ENCODE results near the gene OSCAR.
"Not testable (repeated sequence)": the region's sequence is repeated elsewhere in the genome, so short reads cannot be mapped to it uniquely, and the experiment has no call there.

Gene OSCAR

GRCh38 chr19:54115109-54116063, 14.8 kb upstream of the OSCAR start, which contains the start of the genes PRPF31 and TFPT:
Gene PRPF31, plus strand, starts transcription at chr19:54115754. Its CDS starts 2,525 bp downstream, at chr19:54118279.
Gene TFPT, minus strand, starts transcription at chr19:54115657. Its CDS starts 388 bp downstream, at chr19:54115269.
- Histone ChIP-seq H3K27me3 (ENCODE audit: insufficient read depth, low read length) (no peaks in the 10 kb centered on the region), H3K9me3 (ENCODE audit: low read length) (no peaks in the 10 kb centered on the region), H3K36me3 (ENCODE audit: insufficient read depth, low read length) (peaks cover 27% of the 10 kb centered on the region), H2AFZ (ENCODE audit: low read depth, low read length) (no peak within 1 kb of the TSS), H3K4me3 (ENCODE audit: low read length) (peak within 1 kb of the TSS; percentile 57), H3K4me1 (ENCODE audit: insufficient read depth, low read length) (peaks cover 15% of the 10 kb centered on the region)

GRCh38 chr19:54114340-54115108, 13.9 kb upstream of the OSCAR start:
- Histone ChIP-seq H3K4me3 (ENCODE audit: low read length) (peak overlapping the region; percentile 57), H3K4me1 (ENCODE audit: insufficient read depth, low read length) (peaks cover 15% of the 10 kb centered on the region), H3K27me3 (ENCODE audit: insufficient read depth, low read length) (no peaks in the 10 kb centered on the region)

GRCh38 chr19:54109651-54110050, 9.0 kb upstream of the OSCAR start:
- H2AFZ ChIP-seq (ENCODE audit: low read depth, low read length): no peak overlapping the region
- peaks cover 50% of the 10 kb centered on the region for H3K36me3 ChIP-seq (ENCODE audit: insufficient read depth, low read length)
- H3K4me1 ChIP-seq (ENCODE audit: insufficient read depth, low read length): peaks cover 6% of the 10 kb centered on the region

More at GRCh38 chr19:54114340-54115108, 13.9 kb upstream of the OSCAR start:
- Histone ChIP-seq H3K9me3 (ENCODE audit: low read length) (no peaks in the 10 kb centered on the region), H2AFZ (ENCODE audit: low read depth, low read length) (no peak overlapping the region), H3K36me3 (ENCODE audit: insufficient read depth, low read length) (peaks cover 28% of the 10 kb centered on the region)

GRCh38 chr19:54108496-54108895, 7.9 kb upstream of the OSCAR start:
- Histone ChIP-seq H3K27me3 (ENCODE audit: insufficient read depth, low read length) (no peaks in the 10 kb centered on the region), H2AFZ (ENCODE audit: low read depth, low read length) (no peak overlapping the region), H3K9me3 (ENCODE audit: low read length) (no peaks in the 10 kb centered on the region), H3K36me3 (ENCODE audit: insufficient read depth, low read length) (peaks cover 52% of the 10 kb centered on the region), H3K4me3 (ENCODE audit: low read length) (no peak overlapping the region), H3K4me1 (ENCODE audit: insufficient read depth, low read length) (peaks cover under 1% of the 10 kb centered on the region)

More at GRCh38 chr19:54109651-54110050, 9.0 kb upstream of the OSCAR start:
- Histone ChIP-seq H3K9me3 (ENCODE audit: low read length) (no peaks in the 10 kb centered on the region), H3K4me3 (ENCODE audit: low read length) (no peak overlapping the region), H3K27me3 (ENCODE audit: insufficient read depth, low read length) (no peaks in the 10 kb centered on the region)

- H3K36me3 ChIP-seq (ENCODE audit: insufficient read depth, low read length): peaks cover 52% of the 10 kb centered on the region
- no peak overlapping the region for H3K4me3 ChIP-seq (ENCODE audit: low read length)
- no peaks in the 10 kb centered on the region for H3K9me3 ChIP-seq (ENCODE audit: low read length)
- H3K4me1 ChIP-seq (ENCODE audit: insufficient read depth, low read length): peaks cover 4% of the 10 kb centered on the region
- no peak overlapping the region for H2AFZ ChIP-seq (ENCODE audit: low read depth, low read length)
- H3K27me3 ChIP-seq (ENCODE audit: insufficient read depth, low read length): no peaks in the 10 kb centered on the region
These were observed 7.4 kb upstream of the OSCAR start for GRCh38 chr19:54107876-54108490.

- Histone ChIP-seq H3K9me3 (ENCODE audit: low read length) (no peaks in the 10 kb centered on the region), H3K4me1 (ENCODE audit: insufficient read depth, low read length) (peaks cover 4% of the 10 kb centered on the region), H3K4me3 (ENCODE audit: low read length) (no peak overlapping the region), H3K27me3 (ENCODE audit: insufficient read depth, low read length) (no peaks in the 10 kb centered on the region), H2AFZ (ENCODE audit: low read depth, low read length) (no peak overlapping the region), H3K36me3 (ENCODE audit: insufficient read depth, low read length) (peaks cover 52% of the 10 kb centered on the region)
These were observed 6.1 kb upstream of the OSCAR start for GRCh38 chr19:54106716-54107115.

GRCh38 chr19:54105796-54106195, 5.2 kb upstream of the OSCAR start:
- Histone ChIP-seq H3K4me3 (ENCODE audit: low read length) (no peak overlapping the region), H2AFZ (ENCODE audit: low read depth, low read length) (no peak overlapping the region), H3K36me3 (ENCODE audit: insufficient read depth, low read length) (peaks cover 49% of the 10 kb centered on the region), H3K27me3 (ENCODE audit: insufficient read depth, low read length) (peaks cover under 1% of the 10 kb centered on the region), H3K4me1 (ENCODE audit: insufficient read depth, low read length) (peaks cover 4% of the 10 kb centered on the region), H3K9me3 (ENCODE audit: low read length) (no peaks in the 10 kb centered on the region)

- Histone ChIP-seq H3K9me3 (ENCODE audit: low read length) (no peaks in the 10 kb centered on the region), H3K4me3 (ENCODE audit: low read length) (no peak overlapping the region), H3K4me1 (ENCODE audit: insufficient read depth, low read length) (peaks cover 4% of the 10 kb centered on the region), H3K27me3 (ENCODE audit: insufficient read depth, low read length) (peaks cover 4% of the 10 kb centered on the region), H3K36me3 (ENCODE audit: insufficient read depth, low read length) (peaks cover 44% of the 10 kb centered on the region), H2AFZ (ENCODE audit: low read depth, low read length) (no peak overlapping the region)
These were observed 4.6 kb upstream of the OSCAR start for GRCh38 chr19:54104998-54105715.

- Histone ChIP-seq H3K4me1 (ENCODE audit: insufficient read depth, low read length) (peaks cover 4% of the 10 kb centered on the region), H3K9me3 (ENCODE audit: low read length) (no peaks in the 10 kb centered on the region), H3K4me3 (ENCODE audit: low read length) (peak within 1 kb of the TSS; percentile 84), H2AFZ (ENCODE audit: low read depth, low read length) (no peak within 1 kb of the TSS), H3K27me3 (ENCODE audit: insufficient read depth, low read length) (peaks cover 4% of the 10 kb centered on the region), H3K36me3 (ENCODE audit: insufficient read depth, low read length) (peaks cover 20% of the 10 kb centered on the region)
These were observed 2.0 kb upstream of the OSCAR start, which contains the start of gene NDUFA3 for GRCh38 chr19:54102421-54103169. Gene NDUFA3, plus strand, starts transcription at chr19:54102855. Its CDS starts 24 bp downstream, at chr19:54102879.

- not testable (repeated sequence) for H3K4me1 ChIP-seq (ENCODE audit: insufficient read depth, low read length); H3K4me3 ChIP-seq (ENCODE audit: low read length); H3K9me3 ChIP-seq (ENCODE audit: low read length); H2AFZ ChIP-seq (ENCODE audit: low read depth, low read length); H3K36me3 ChIP-seq (ENCODE audit: insufficient read depth, low read length)
- H3K27me3 ChIP-seq (ENCODE audit: insufficient read depth, low read length): peaks cover 22% of the 10 kb centered on the region
These were observed 724 bp downstream of the OSCAR start for GRCh38 chr19:54099903-54100255.

- Histone ChIP-seq H3K36me3 (ENCODE audit: insufficient read depth, low read length) (peaks cover under 1% of the 10 kb centered on the region), H3K9me3 (ENCODE audit: low read length) (peaks cover 1% of the 10 kb centered on the region), H3K4me1 (ENCODE audit: insufficient read depth, low read length) (peaks cover 7% of the 10 kb centered on the region), H3K27me3 (ENCODE audit: insufficient read depth, low read length) (peaks cover 22% of the 10 kb centered on the region), H3K4me3 (ENCODE audit: low read length) (no peak overlapping the region), H2AFZ (ENCODE audit: low read depth, low read length) (no peak overlapping the region)
These were observed 1.3 kb downstream of the OSCAR start for GRCh38 chr19:54099190-54099902.

Measured in neuron (in vitro differentiated cells).